ENCODE measurements around the gene PTPN5. TPM values are rescaled to one million over a fixed set of nuclear protein-coding genes. Genes with fewer than 3 reads are reported as not detected.
"Not testable (repeated sequence)": the region's sequence is repeated elsewhere in the genome, so short reads cannot be mapped to it uniquely, and the experiment has no call there.

Gene PTPN5
- total RNA-seq, 5 donors from 2014 or later (not counting 1 experiment from before 2014, with no cell fraction given) = 0.22 TPM; not detected in 4

GRCh38 chr11:18681949-18682348 is 109.6 kb downstream of the PTPN5 start:
- POLR2A ChIA-PET; H3K4me3 Mint-ChIP-seq; ATAC-seq (replicated peaks in 1 of 4); H3K4me1 ChIP-seq (ENCODE audit: control insufficient read depth in 1 of 2, extremely low read depth in 1 of 2, insufficient read depth in 2 of 2, low read length in 2 of 2); H3K36me3 Mint-ChIP-seq; DNase-seq; H3K9me3 Mint-ChIP-seq; H3K27me3 ChIP-seq (replicated peaks in 1 of 2; ENCODE audit: control insufficient read depth in 2 of 2, extremely low read depth in 1 of 2, insufficient read depth in 2 of 2, low read length in 1 of 2); CTCF ChIA-PET; H3K36me3 ChIP-seq (ENCODE audit: control insufficient read depth in 2 of 2, extremely low read depth in 1 of 2, insufficient read depth in 1 of 2, low read length in 1 of 2); H3K4me3 ChIP-seq (ENCODE audit: control insufficient read depth in 1 of 2, extremely low read depth in 1 of 2, low read length in 1 of 2); H3K27ac ChIP-seq (ENCODE audit: low read length); H3K27me3 Mint-ChIP-seq; H3K27ac Mint-ChIP-seq; H3K9me3 ChIP-seq: not testable (repeated sequence)
- peaks cover 7 to 10% (median 7%) of the 10 kb centered on the region in 3 donors for H3K4me1 Mint-ChIP-seq
- 91% methylated on average over 1 of the region's 1 CpG for WGBS (ENCODE audit: insufficient coverage)

Other genes starting within 250 kb of the PTPN5 start
- 1 to 10 TPM; 3.9 to 9.0 (median 7.1) TPM for gene UEVLD, start 203.1 kb downstream of the PTPN5 start, total RNA-seq
- under 1 TPM in 1 of 5 donors, not detected in 4; 0.59 TPM for gene MISFA, start 192.0 kb downstream of the PTPN5 start, total RNA-seq
- 10 to 100 TPM; 18.2 to 46.2 (median 22.2) TPM for gene SPTY2D1, start 157.5 kb downstream of the PTPN5 start, total RNA-seq
- gene TMEM86A, start 93.0 kb downstream of the PTPN5 start, total RNA-seq = 1 to 10 TPM; 2.5 to 6.8 (median 3.5) TPM
- gene IGSF22, start 65.6 kb downstream of the PTPN5 start, total RNA-seq = 1 to 10 TPM; 2.1 to 3.7 (median 2.8) TPM
- gene MRGPRX1, start 147.6 kb upstream of the PTPN5 start, total RNA-seq = not detected

Data from T-cell (primary cell).